ENCODE data around the gene GARIN5A.

GARIN5A gene

GRCh38 chr19:50488389-50489194 lies 11.9 kb upstream of the GARIN5A start:
- Histone ChIP-seq H3K4me1 (no peaks in the 10 kb centered on the region), H3K9me3 (peaks cover 4% of the 10 kb centered on the region; the same call in 1 of the 2 replicates), H3K4me3 (no peak overlapping the region), H3K27me3 (ENCODE audit: low read depth) (peaks cover 13% of the 10 kb centered on the region), H3K36me3 (replicated peaks) (no peaks in the 10 kb centered on the region)
- no peak for DNase-seq (ENCODE audit: low spot score in 2 of 2)
- in situ Hi-C loops (cut with MboI; ENCODE audit: low sequenced_read_pairs) = no loop called here

- in situ Hi-C loops (cut with MboI; ENCODE audit: low sequenced_read_pairs) = no loop called here
- Histone ChIP-seq H3K27me3 (ENCODE audit: low read depth) (peaks cover 11% of the 10 kb centered on the region), H3K36me3 (replicated peaks) (no peaks in the 10 kb centered on the region), H3K9me3 (peaks cover 4% of the 10 kb centered on the region; the same call in 1 of the 2 replicates), H3K4me3 (no peak overlapping the region), H3K4me1 (no peaks in the 10 kb centered on the region)
- peak in 1 of 2 experiments; percentile 66 for DNase-seq (ENCODE audit: low spot score in 2 of 2)
Observed at GRCh38 chr19:50486823-50487515, 10.3 kb upstream of the GARIN5A start.

DNA sequence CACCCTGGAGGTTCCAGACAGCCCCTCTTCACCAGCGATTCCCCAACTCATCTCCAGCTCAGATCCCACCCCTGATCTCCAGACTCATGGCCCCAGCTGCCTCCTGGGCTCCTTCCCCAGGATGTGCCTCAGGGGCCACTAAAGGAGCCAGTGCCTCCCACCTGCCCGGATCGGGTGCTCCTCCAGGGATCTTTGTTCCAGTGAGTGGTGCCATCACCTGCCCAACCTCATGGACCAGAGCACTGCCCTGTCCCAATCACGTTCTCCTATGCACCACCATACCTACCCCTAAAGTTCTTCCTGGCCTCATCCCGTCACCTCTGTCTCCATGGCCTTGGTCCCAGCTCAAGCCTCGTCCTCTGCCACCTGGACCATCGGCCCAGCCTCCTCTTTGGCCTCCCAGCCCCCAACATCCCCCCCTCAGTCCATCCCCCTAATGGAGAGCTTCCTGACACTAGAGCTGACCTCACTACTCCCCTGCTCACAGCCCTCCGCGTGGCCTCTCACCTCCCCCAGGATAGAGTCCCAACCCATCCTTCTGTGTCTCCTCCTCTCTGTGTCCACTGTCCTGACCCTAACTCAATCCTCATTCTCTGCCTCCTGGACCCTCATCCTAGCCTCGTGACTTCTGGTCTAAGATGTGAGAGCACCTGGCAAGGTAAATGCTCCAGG lies 8.8 kb upstream of the GARIN5A start:
- H3K36me3 ChIP-seq (replicated peaks) = no peaks in the 10 kb centered on the region
- H3K4me1 ChIP-seq = no peaks in the 10 kb centered on the region
- H3K4me3 ChIP-seq = no peak overlapping the region
- H3K9me3 ChIP-seq = peaks cover 4% of the 10 kb centered on the region; the same call in 1 of the 2 replicates
- 0 out of 2 replicates have a peak, but pooled peaks cover 8% of the 10 kb centered on the region for H3K27me3 ChIP-seq (ENCODE audit: low read depth)
- in situ Hi-C loops (cut with MboI; ENCODE audit: low sequenced_read_pairs) = no loop called here
- no peak for DNase-seq (ENCODE audit: low spot score in 2 of 2)

GRCh38 chr19:50482916-50483315 lies 6.3 kb upstream of the GARIN5A start:
- DNase-seq (ENCODE audit: low spot score in 2 of 2) = no peak
- peaks cover 4% of the 10 kb centered on the region; the same call in 1 of the 2 replicates for H3K9me3 ChIP-seq

DNA sequence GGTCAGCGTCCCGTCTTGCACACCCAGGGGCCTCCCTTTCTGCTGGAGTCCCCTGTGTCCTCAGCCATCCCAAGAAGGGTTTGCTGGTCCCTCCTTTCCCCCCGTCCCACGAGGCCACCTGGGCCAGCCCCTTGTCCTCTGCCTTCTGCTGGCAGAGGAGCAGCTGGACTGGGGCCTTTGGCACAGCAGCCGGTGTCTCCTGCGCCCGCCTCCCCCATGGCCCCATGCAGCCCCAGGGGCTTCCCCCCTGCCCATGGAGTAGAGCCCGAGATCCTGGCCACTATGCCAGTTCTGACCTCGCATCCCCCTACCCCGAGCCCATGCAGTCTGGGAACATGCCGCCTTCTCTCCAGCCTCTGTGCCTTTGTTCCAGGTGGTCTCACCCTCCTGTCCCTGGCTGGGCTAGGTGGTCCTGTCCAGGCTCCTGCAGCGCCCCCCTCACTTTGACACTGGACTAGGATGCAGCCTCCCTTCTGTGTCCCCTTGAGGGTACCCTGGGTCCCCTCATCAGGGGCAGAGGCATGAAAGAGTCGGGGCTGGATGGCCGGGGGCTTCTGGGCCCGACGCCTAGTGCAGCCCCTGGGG lies 5.7 kb upstream of the GARIN5A start:
- Histone ChIP-seq H3K36me3 (replicated peaks) (no peaks in the 10 kb centered on the region; the same call in 1 of the 2 replicates), H3K27me3 (ENCODE audit: low read depth) (no peaks in the 10 kb centered on the region), H3K4me1 (0 out of 2 replicates have a peak, but pooled peaks cover 4% of the 10 kb centered on the region), H3K9me3 (peaks cover 4% of the 10 kb centered on the region; the same call in 1 of the 2 replicates), H3K4me3 (no peak overlapping the region)
- in situ Hi-C loops (cut with MboI; ENCODE audit: low sequenced_read_pairs) = no loop called here
- DNase-seq (ENCODE audit: low spot score in 2 of 2) = no peak

More at GRCh38 chr19:50482916-50483315, 6.3 kb upstream of the GARIN5A start:
- no peak overlapping the region for H3K4me3 ChIP-seq
- H3K36me3 ChIP-seq (replicated peaks) = no peaks in the 10 kb centered on the region; the same call in 1 of the 2 replicates
- no peaks in the 10 kb centered on the region for H3K27me3 ChIP-seq (ENCODE audit: low read depth)
- in situ Hi-C loops (cut with MboI; ENCODE audit: low sequenced_read_pairs) = no loop called here
- H3K4me1 ChIP-seq = no peaks in the 10 kb centered on the region

GRCh38 chr19:50481351-50482149 lies 4.9 kb upstream of the GARIN5A start:
- DNase-seq (ENCODE audit: low spot score in 2 of 2) = no peak
- H3K27me3 ChIP-seq (ENCODE audit: low read depth) = no peaks in the 10 kb centered on the region
- 0 out of 2 replicates have a peak, but pooled peaks cover 4% of the 10 kb centered on the region for H3K4me1 ChIP-seq
- H3K9me3 ChIP-seq = peaks cover 1% of the 10 kb centered on the region; the same call in 1 of the 2 replicates
- H3K4me3 ChIP-seq = no peak overlapping the region
- no peaks in the 10 kb centered on the region; the same call in 1 of the 2 replicates for H3K36me3 ChIP-seq (replicated peaks)
- in situ Hi-C loops (cut with MboI; ENCODE audit: low sequenced_read_pairs) = no loop called here

DNA sequence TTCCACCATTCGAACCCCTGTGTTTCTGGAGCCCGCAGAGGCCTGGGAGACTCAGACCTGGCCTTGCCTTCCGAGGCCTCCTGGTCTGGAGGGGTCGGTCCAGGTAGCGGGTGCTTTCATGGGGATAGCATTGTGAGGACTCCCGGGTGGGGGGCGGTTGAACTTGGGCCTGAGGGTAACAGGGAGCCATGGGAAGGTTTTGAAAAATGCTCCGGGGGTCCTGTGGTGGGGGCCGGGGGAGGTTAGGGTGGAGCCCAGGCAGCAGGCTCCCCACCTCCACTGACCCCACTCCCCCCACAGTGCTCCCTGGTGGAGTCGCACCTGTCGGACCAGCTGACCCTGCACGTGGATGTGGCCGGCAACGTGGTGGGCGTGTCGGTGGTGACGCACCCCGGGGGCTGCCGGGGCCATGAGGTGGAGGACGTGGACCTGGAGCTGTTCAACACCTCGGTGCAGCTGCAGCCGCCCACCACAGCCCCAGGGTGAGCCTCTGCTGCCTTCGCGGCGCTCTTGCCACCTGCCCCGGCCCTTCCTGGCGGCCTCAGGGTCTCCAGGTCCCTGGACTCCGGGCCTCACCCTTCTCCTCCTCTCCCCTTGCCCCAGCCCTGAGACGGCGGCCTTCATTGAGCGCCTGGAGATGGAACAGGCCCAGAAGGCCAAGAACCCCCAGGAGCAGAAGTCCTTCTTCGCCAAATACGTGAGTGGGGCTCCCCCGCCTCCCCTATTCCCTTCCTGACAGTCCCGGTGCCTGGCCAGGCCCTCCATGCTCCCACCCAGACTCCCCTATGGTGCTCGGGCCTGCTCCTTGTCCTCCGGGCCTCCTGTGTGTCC lies 3.8 kb upstream of the GARIN5A start:
- in situ Hi-C loops (cut with MboI; ENCODE audit: low sequenced_read_pairs) = no loop called here
- no peaks in the 10 kb centered on the region; the same call in 1 of the 2 replicates for H3K36me3 ChIP-seq (replicated peaks)
- 0 out of 2 replicates have a peak, but pooled peaks cover 4% of the 10 kb centered on the region for H3K4me1 ChIP-seq
- no peaks in the 10 kb centered on the region for H3K27me3 ChIP-seq (ENCODE audit: low read depth)
- no peak for DNase-seq (ENCODE audit: low spot score in 2 of 2)
- H3K9me3 ChIP-seq = no peaks in the 10 kb centered on the region
- no peak overlapping the region for H3K4me3 ChIP-seq

DNA sequence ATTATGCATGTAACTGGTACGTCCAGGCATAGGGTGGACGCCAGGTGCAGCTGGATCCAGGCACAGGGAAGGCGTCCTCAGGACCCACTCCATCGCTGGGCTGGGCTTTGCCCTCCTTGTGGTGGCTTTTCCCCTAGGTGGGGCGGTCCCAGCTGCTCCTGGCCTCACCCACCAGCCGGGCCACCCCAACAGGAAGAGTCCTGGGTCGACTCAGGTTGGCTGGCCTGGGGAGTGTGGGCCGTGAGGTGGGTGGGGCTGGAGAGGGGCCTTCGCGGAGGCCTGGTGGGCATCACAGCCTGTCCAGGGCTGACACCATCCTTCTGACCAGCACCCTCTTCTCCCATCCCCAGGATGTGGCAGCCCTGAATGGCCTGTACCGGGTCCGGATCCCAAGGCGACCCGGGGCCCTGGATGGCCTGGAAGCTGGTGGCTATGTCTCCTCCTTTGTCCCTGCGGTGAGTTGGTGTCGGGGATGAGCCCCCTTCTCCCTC lies 3.2 kb upstream of the GARIN5A start:
- in situ Hi-C loops (cut with MboI; ENCODE audit: low sequenced_read_pairs) = no loop called here
- DNase-seq (ENCODE audit: low spot score in 2 of 2) = no peak
- H3K36me3 ChIP-seq (replicated peaks) = no peaks in the 10 kb centered on the region; the same call in 1 of the 2 replicates
- H3K27me3 ChIP-seq (ENCODE audit: low read depth) = no peaks in the 10 kb centered on the region
- 0 out of 2 replicates have a peak, but pooled peaks cover 4% of the 10 kb centered on the region for H3K4me1 ChIP-seq
- no peaks in the 10 kb centered on the region for H3K9me3 ChIP-seq
- no peak overlapping the region for H3K4me3 ChIP-seq

DNA sequence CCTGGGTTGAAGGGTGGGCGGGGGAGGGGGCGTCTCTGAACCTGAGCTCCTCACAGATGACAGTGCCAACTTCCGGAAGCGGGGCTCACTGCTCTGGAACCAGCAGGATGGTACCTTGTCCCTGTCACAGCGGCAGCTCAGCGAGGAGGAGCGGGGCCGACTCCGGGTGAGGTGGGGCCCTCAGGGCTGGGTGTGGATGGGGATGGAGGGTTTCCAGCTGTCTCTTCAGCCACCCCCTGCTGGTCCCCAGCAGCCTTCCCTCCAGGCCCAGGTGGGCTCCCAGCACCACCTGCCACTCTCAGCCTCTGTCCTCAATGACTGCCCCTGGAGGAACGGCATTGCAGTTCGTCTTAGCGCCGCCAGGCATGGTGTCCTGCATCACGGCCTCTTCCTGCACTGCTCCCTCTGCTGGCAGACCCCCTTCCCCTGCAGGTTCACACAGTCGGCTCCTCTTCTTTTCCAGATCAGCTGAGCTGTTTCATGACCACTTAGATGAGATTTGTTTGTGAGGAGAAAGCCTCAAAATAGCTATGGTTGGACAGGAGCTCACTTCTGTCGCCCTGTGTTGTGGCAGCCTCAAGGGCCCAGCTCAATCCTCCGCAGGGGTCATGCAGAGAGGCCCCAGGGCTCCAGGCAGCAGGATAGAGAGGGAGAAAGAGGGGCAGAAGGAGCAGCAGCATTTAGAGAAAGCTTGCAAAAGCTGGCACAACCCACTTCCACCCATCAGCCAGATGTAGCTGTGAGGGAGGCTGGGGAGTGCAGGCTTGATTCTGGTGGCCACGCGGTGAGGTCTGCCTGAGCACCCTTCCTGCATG lies 2.5 kb upstream of the GARIN5A start:
- DNase-seq (ENCODE audit: low spot score in 2 of 2) = peak; percentile 74 to 89
- H3K4me1 ChIP-seq = 0 out of 2 replicates have a peak, but pooled peaks cover 4% of the 10 kb centered on the region
- in situ Hi-C loops (cut with MboI; ENCODE audit: low sequenced_read_pairs) = no loop called here
- no peak overlapping the region for H3K4me3 ChIP-seq
- H3K9me3 ChIP-seq = no peaks in the 10 kb centered on the region
- no peaks in the 10 kb centered on the region; the same call in 1 of the 2 replicates for H3K36me3 ChIP-seq (replicated peaks)
- H3K27me3 ChIP-seq (ENCODE audit: low read depth) = no peaks in the 10 kb centered on the region

DNA sequence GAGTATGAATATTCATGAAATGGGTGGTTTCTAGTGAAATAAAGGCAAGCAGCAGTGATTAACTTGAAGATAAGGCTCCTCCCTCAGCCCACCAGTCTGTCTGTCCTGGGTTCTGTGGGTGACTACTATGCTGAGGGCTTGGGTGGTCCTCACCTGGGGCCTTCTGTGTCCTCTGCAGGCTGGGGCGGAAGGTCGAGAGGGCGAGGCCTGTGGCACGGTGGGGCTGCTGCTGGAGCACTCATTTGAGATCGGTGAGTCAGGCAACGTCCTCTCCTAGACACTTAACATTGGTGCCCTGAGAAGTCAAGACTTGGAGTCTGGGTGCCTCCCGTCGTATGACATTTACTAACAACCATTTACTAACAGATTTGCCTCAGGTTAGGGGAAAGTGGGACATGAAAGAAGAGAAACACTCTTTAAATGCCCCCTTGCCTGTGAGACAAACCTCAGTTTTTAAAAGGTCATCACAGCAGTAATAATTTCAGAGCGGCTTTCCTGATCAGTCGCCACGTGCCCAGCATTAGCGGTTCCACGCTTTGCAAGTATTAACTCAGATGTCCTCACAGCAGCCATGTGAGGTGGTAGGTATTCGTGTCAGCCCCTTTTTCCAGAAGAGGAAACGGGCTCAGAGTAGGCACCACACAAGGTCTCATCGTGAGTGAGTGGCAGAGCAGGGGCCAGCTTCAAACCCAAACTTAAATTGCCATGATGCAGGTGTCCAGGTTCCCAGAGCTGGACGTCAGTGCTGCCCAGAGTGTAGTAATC lies 1.3 kb upstream of the GARIN5A start:
- Histone ChIP-seq H3K27me3 (ENCODE audit: low read depth) (no peaks in the 10 kb centered on the region), H3K4me1 (0 out of 2 replicates have a peak, but pooled peaks cover 4% of the 10 kb centered on the region), H3K36me3 (replicated peaks) (no peaks in the 10 kb centered on the region; the same call in 1 of the 2 replicates), H3K4me3 (no peak overlapping the region; the same call in 1 of the 2 replicates), H3K9me3 (no peaks in the 10 kb centered on the region)
- DNase-seq (ENCODE audit: low spot score in 2 of 2) = no peak
- in situ Hi-C loops (cut with MboI; ENCODE audit: low sequenced_read_pairs) = no loop called here

DNA sequence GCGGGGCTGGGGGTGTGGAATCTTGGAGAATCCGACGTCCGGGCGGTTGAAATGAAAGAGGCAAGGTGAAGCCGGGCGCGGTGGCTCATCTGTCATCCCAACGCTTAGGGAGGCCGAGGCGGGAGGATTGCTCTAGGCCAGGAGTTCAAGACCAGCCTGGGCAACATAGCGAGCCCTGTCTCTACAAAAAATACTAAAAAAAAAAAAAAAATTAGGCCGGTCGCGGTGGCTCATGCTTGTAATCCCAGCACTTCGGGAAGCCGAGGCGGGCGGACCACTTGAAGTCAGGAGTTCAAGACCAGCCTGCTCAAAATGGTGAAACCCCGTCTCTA lies 225 bp upstream of the GARIN5A start:
- no peaks in the 10 kb centered on the region for H3K27me3 ChIP-seq (ENCODE audit: low read depth)
- 0 out of 2 replicates have a peak, but pooled peaks cover 4% of the 10 kb centered on the region for H3K4me1 ChIP-seq
- no peaks in the 10 kb centered on the region; the same call in 1 of the 2 replicates for H3K36me3 ChIP-seq (replicated peaks)
- no peaks in the 10 kb centered on the region for H3K9me3 ChIP-seq
- in situ Hi-C loops (cut with MboI; ENCODE audit: low sequenced_read_pairs) = no loop called here
- peak overlapping the region; percentile 49 for H3K4me3 ChIP-seq
- no peak for DNase-seq (ENCODE audit: low spot score in 2 of 2)
